GM21576 (cell line): ENCODE data around the gene APEX1.

Source experiments
- ATAC-seq: cut with Tn5 transposase; IDR thresholded peaks from one replicate; pipeline ENCODE4 v1.9.1; 2021; ENCODE audit warnings: mild to moderate bottlenecking, moderate library complexity; ENCODE audit not compliant: unreplicated experiment

APEX1 gene

DNA sequence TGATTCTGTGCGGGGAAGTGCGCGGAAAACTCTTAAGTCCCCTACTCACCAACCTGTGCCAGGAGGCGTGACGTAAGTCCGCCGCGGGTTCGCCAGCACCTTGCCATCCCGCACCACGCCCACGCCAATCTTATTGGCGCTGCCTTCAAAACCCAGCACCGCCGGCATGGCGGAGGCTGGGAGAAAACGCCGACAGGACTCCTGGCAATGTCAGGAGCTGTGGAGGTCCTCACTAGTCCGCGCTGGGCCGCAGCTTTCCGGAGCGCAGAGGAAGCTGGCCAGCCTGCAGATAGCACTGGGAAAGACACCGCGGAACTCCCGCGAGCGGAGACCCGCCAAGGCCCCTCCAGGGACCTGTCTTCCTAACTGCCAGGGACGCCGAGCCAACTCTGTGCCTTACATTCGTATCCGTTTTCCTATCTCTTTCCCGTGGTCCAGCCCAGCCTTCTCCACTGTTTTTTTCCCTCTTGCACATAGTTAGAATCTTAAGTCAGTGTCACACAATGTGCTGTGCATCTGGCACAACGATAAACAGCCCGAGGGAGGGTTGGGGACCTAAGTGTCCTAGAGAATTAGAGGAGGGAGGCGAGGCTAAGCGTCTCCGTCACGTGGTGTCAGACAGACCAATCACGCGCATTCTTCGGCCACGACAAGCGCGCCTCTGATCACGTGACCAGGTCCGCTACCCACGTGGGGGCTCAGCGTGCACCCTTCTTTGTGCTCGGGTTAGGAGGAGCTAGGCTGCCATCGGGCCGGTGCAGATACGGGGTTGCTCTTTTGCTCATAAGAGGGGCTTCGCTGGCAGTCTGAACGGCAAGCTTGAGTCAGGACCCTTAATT, at the start of gene APEX1, which contains the start of gene OSGEP:
APEX1 (plus strand) TSS at position 711 of the 839 bp plus-strand sequence. CDS start 420 bp downstream, outside the sequence.
OSGEP (minus strand) TSS at position 297 of the 839 bp plus-strand sequence; CDS start at position 168, 129 bp downstream.
- peak; percentile 87 for ATAC-seq

DNA sequence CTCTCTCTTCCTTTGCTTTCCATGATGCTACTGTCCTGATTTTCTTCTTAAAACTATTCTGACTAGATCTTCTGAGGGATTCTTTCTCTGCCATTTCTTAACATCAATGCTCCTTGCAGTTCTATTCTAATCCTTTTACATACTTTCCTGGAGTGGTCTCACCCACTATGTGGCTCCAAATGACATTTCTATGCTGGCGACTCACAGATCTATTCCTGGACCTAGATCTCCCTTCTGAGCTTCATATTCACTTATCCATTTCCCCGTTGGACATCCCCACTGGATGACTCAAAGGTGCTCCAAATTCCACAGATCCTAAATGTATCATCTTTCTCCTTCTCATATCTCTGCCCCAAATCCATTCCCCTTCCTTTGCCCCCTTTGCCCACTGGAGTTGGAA, 45.8 kb upstream of the APEX1 start:
- ATAC-seq, result no peak

DNA sequence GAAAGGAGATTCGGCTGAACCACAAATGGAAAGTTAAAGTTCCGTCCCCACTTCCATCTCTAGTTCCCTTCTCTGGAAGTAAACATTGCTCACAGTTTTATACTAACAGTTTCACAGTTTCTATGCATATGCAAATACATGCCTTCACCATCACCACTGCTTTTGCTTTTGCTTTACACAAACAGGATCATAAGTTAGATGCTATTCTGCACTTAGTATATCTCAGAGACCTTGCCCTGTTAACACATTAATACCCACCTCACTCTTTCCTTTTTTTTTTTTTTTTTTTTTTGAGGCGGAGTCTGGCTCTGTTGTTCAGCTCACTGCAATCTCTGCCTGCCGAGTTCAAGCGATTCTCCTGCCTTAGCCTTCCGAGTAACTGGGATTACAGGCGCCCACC, 42.6 kb upstream of the APEX1 start:
- peak; percentile 49 for ATAC-seq

GRCh38 chr14:20412876-20413743, 41.9 kb upstream of the APEX1 start, which contains the start of gene TEP1:
Gene TEP1, minus strand, starts transcription at chr14:20413501. Its CDS starts 5,062 bp downstream, at chr14:20408439.
- ATAC-seq, result peak; percentile 65

DNA sequence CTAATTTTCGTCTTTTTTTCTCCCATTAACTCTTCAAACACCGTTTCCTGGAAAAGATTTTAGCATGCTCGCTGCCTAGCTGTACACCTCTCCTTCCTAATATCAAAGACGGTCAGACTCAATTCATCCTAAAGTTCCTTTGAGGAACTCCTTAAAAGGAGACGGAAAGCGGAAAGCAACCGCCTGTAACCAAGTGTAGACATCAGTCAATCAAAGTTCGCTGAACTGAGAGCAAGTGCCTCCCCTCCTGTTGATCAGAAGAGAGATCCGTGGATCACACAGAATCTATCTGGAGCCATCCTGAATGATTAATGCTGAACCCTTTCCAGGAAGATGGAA, 41.3 kb upstream of the APEX1 start:
- no peak for ATAC-seq

- peak; percentile 47 for ATAC-seq
Measured at GRCh38 chr14:20415782-20416206, 39.2 kb upstream of the APEX1 start.

DNA sequence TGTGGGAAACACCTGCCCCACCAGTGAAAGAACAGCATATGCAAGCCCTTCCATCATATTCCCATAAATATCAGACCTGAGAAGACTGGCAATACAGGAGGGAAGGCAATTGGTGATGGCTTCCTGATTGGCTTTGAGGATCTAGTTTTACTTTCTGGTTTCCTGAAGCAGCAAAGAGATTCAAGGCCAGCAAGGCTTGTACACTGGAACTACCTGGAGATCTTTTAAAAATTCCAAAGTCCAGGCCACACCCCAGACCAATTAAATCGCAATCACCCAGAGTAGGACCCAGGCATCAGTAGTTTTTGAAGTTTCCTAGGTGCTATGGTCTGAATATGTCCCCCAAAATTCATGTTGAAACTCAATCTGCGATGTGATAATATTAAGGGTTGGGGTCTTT, 38.8 kb upstream of the APEX1 start:
- no peak for ATAC-seq

DNA sequence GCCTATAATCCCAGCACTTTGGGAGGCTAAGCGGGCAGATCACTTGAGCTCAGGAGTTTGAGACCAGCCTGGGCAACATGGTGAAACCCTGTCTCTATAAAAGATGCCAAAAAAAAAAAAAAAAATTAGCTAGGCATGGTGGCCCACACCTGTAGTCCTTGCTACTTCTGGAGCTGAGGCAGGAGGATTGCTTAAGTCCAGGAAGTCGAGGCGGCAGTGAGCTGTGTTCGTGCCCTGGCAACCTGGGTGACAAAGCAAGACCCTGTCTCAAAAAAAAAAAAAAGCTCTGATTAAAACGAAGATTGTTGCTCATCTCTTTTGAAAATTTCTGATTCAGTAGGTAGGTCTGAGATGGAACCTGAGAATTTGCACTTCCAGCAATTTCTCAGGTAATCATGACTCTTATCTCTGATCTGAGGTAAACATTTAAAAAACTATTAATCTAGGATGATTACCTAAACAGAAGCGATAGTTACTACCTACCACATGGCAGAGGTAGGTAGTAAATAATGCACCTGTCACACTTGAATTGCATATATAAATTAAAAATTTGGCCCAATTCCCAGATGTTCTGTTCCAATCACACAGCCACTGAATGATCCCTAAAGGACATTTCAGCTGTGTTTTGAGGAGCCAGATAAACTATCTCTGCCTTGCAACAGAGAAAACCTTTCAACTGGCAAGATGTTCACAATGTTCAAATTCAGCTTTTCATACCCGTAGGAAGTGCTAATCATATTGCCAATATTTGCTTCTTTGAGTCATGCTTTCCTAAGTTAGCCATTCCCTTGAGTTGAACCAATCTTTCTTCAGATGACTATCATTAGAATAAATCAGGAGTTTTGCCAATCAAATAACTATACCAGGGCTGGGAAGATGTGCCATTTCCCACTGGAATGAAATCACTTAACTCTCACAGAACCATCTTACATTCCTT, 37.5 kb upstream of the APEX1 start:
- no peak for ATAC-seq

GRCh38 chr14:20418501-20418909, 36.5 kb upstream of the APEX1 start:
- ATAC-seq, result no peak

- no peak for ATAC-seq
Measured at GRCh38 chr14:20419419-20419818, 35.6 kb upstream of the APEX1 start.

DNA sequence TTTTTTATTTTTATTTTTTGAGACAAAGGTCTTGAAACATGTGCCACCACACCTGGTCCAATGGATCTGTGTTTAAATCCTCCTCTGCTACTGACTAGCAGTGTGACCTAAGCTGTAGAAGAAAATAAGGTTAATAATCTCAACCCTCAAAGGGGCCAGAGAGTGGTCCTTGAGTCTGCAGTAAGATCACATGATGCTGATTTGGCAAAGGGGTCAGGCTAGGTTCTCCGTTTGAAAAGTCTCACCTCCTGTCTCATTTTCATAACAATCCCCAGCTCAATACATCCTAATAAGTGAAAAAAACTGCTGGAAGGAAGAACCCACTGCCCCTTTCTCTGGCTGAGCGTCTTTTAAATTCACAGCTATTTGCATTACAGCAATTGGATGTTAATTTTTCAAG, 33.8 kb upstream of the APEX1 start:
- ATAC-seq, result no peak

- ATAC-seq, result no peak
Measured at GRCh38 chr14:20422886-20423285, 32.1 kb upstream of the APEX1 start.

GRCh38 chr14:20424851-20425250, 30.2 kb upstream of the APEX1 start:
- ATAC-seq, result no peak

- peak; percentile 69 for ATAC-seq
Measured at GRCh38 chr14:20427231-20428009, 27.6 kb upstream of the APEX1 start.

DNA sequence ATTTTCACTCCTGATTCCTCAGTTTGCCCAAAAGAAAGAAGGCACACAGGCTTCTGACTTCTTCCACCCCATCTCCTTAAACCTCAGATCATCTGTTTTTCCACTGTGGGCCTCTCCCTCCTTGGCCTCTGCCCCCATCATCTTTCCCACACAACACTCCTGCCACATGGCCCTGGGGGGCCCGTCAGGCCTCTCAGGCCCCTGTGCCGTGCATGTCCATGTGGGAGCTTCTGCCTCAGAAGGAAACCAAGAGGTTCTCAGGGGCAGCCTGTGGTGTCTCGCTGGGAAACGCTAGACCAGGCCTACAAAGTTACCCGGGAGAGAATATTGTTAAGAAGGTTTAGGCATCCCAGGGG, 27.0 kb upstream of the APEX1 start:
- peak; percentile 24 for ATAC-seq

DNA sequence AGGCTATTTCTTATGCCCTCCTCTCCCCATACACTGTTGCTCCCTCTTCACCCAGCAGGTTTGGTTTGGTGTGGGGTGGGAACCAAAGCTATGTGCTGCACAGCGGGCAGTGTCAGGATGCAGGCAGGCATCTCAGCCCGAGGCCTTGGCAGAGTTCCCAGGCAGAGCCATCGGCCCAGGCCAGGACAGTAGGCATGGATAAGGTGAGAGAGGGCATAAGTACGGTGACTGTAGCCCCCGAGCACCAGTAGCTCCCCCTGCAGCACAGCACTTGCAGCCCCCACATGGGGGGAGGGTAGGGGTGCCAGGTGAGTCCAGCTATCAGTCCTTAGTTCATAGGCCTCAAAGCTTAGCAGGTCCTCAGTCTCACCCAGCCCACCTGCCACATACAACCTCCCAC, 26.2 kb upstream of the APEX1 start:
- no peak for ATAC-seq

DNA sequence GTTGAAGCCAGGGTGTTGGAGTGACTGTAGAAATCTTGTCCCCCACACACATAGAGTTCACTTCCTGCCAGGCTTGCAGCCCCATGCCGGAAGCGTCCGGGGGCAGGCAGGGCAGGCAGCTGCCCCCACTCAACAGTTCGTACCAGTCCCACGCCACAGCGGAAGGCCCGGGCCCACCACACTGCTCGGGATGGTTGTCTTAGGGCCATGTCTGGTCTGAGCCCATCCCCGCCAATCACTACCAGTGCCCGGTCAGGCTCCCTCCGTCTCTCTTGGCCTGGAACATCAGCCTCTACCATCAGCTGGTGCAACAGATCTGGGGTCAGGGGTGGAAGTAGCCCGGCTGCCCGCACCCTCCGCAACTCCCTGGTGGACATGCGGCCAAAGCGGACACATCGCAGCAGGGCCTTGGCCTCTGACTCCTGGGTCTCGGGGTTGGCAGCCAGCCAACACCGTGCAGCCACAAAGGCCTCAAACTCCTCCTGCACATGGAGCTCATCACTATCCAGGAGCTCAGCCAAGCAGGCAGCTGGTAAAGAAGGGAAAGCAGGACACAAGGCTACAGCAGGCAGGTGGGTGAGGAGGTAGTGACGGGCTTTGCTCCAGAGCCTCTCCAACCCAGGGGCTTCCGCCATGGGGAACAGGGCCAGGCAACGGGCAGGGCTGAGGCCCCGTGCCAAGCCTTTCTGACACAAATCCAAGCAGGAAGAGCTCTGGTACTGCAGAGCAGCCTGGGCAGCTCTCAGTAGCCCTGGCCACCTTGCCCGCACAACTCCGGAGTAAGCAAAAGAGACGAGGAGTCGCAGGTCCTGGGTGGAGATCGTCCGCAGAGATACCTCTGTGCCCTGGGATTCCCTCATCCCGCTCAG, 25.0 kb upstream of the APEX1 start:
- ATAC-seq, result no peak

DNA sequence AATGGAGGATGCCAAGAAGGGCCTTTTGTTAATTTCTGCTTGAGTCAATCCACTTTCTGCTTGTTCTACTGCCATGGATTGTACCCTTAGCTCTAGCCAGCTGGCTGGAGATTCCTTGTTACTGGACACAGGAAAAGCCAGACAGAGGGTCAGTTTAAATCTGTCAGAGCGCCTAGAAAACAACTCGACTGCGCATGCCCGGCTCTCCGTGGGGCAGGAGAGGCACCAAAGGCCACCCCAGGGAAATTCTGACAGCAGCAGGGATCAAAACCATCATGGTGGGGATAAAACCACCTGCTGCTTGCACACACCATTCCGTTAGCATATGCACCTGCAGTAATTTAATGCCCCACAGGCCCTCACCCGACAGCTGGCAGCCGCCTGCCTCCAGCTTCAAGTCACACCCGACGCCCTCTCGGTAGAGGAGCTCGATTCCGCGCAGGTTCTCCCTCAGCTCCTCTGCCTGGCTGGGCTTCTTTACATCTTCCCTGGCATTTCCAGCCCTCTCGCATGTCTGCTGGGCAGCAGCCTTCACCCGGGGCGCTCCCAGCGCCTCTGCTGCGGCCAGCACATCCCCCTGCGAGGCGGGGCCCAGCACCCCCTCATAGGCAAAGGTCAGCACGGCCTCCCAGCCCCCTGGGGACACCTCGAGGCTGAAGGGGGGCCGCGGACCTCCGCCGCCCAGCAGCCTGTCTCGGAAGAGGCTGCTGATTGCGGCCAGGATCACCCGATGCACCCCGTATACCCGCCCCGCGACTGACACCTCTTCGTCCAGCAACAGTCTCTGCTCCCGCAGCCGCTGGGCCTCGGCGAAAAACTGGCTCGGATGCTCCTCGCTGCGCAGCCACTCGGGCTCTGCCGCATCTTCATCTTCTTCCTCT, 20.1 kb upstream of the APEX1 start:
- ATAC-seq, result no peak
